ENCODE measurements around the gene LRMDA. TPM values are rescaled to one million over a fixed set of nuclear protein-coding genes. Genes with fewer than 3 reads are reported as not detected.
A peak's percentile ranks its signal among the peaks of the same experiment; 100 is the strongest.

Gene LRMDA
- total and polyA plus RNA-seq, 2 of the 13 experiments (the other 11 are each of a cell fraction or from before 2014, with no cell fraction given), result 13.4 to 22.0 TPM

- TF ChIP-seq PRDM10 (CRISPR knock-in tag; IDR thresholded peaks at IDR 0.05; ENCODE audit: low read depth) (no peak), ZNF501 (CRISPR knock-in tag; IDR thresholded peaks at IDR 0.05) (peak; percentile 18), GABPA (IDR thresholded peaks at IDR 0.05; ENCODE audit: low read depth, low read length) (no peak), GABPA (CRISPR knock-in tag; IDR thresholded peaks at IDR 0.05; ENCODE audit: low read depth) (0 out of 2 replicates have a peak, but pooled peaks have one; percentile 31), KDM6A (CRISPR knock-in tag; IDR thresholded peaks at IDR 0.05; ENCODE audit: low read depth) (0 out of 2 replicates have a peak, but pooled peaks have one; percentile 30), HOMEZ (CRISPR knock-in tag; IDR thresholded peaks at IDR 0.05; ENCODE audit: low read depth) (peak; percentile 42; the same call in 1 of the 2 replicates), ZNF280D (CRISPR knock-in tag; IDR thresholded peaks at IDR 0.05) (peak; percentile 24; the same call in 1 of the 2 replicates), RARA (CRISPR knock-in tag; IDR thresholded peaks at IDR 0.05) (peak; percentile 82), PPARG (CRISPR knock-in tag; conservative IDR thresholded peaks at IDR 0.05) (peak; percentile 85), NCOA2 (CRISPR knock-in tag; IDR thresholded peaks at IDR 0.05) (peak; percentile 86), ZNF607 (CRISPR knock-in tag; IDR thresholded peaks at IDR 0.05; ENCODE audit: borderline replicate concordance) (0 out of 2 replicates have a peak, but pooled peaks have one; percentile 35), HNF4A (CRISPR knock-in tag; IDR thresholded peaks at IDR 0.05) (peak; percentile 74; the same call in 1 of the 2 replicates), MNT (IDR thresholded peaks at IDR 0.05) (peak; percentile 66), HNF1B (CRISPR knock-in tag; IDR thresholded peaks at IDR 0.05) (peak; percentile 51; the same call in 1 of the 2 replicates), SOX13 (IDR thresholded peaks at IDR 0.05) (no peak), SOX13 (CRISPR knock-in tag; conservative IDR thresholded peaks at IDR 0.05 in 1 of 2, IDR thresholded peaks at IDR 0.05 in 1 of 2) (peak in 1 of 2 experiments; percentile 12; a peak in 1 of 4 replicates), ZNF775 (CRISPR knock-in tag; IDR thresholded peaks at IDR 0.05; ENCODE audit: borderline replicate concordance) (peak; percentile 44; the same call in 1 of the 2 replicates)
Measured at GRCh38 chr10:75962395-75963061, 531.1 kb downstream of the LRMDA start (continued).

Data from HepG2 (cell line).